Measurements from ENCODE around the gene LHX3.

LHX3 gene

DNA sequence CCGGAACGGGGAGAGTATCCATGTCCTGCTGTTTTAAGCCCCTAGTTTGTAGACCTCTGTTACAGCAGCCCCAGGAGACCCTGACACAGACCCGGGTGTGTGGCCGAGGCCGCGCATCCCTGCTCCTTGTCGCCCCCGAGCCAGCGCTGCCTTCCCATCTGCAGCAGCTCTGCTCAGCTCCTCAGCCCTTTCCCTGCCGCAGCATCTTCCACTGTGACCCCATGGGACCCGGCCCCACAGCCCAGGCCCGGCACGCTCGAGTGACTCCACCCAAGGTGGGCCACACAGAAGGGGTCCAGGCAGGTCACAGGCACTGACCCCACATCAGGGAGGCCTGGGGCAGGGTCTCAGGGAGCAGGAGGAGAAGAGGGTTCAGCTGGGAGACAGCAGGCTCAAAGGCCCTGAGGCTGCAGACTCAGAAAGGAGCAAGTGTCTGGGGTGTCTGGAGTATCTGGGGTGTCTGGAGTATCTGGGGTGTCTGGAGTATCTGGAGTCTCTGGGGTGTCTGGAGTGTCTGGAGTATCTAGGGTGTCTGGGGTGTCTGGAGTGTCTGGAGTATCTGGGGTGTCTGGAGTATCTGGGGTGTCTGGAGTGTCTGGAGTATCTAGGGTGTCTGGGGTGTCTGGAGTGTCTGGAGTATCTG lies 31.2 kb downstream of the LHX3 start:
- DNase-seq, result no peak

DNA sequence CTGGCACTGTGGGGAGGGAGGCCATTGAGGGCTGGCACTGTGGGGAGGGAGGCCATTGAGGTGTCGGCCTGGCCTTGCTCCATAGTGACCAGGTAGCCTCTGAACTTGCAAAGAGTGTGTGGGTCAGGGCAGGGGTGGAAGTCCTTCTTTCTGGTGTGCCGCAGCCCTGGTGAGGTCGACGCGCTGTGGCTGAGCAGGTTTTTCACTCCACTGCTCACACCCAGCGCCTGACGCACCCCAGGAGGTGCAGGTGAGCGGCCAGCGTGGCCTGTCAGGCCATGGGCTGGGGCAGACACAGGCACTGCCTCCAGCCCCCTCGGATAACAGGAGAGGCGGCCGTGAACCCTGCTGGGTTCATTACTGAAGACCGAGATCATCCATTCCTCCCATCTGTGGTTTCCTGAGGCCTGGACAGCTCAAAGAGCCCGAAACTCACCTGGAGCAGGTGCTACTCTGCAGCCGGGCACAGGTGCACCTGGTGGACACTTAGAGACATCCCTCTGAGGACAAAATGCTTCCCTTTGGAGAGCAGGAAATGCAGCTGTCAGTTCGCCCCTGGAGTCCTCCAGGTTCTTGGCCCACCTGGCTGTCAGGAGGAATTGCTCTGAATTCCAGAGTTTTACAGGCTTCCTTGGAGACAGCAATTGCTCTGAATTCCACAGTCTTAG lies 32.4 kb downstream of the LHX3 start:
- DNase-seq, result no peak

DNA sequence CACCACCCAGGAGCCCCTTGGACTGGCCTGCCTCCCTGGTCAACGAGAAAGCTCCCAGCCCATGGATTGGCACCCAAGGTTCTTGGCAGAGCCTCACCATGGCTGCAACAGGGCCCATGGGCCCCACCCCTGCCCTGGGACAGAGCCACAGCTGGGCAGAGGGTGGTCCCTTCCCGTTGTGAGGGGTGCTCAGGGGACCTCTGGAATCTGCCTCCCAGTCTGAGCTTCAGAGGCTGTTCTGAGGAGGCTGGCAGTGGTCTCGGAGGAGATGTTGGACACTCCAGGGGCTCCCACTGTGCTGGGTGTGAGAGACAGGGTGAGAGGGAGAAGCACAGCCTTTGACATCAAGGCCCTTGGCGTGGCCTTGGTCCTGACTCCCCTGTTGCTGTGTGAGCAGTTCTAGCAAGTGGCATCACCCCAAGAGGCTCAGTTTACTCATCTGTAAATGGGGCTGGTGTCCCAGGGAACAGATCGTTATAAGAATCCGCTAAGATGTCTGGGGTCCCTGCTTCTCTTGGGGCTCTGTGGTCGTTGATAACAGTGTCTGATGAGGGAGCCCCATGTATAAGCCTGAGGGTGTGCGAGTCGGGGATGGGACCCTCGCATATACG lies 33.0 kb downstream of the LHX3 start:
- no peak for DNase-seq

DNA sequence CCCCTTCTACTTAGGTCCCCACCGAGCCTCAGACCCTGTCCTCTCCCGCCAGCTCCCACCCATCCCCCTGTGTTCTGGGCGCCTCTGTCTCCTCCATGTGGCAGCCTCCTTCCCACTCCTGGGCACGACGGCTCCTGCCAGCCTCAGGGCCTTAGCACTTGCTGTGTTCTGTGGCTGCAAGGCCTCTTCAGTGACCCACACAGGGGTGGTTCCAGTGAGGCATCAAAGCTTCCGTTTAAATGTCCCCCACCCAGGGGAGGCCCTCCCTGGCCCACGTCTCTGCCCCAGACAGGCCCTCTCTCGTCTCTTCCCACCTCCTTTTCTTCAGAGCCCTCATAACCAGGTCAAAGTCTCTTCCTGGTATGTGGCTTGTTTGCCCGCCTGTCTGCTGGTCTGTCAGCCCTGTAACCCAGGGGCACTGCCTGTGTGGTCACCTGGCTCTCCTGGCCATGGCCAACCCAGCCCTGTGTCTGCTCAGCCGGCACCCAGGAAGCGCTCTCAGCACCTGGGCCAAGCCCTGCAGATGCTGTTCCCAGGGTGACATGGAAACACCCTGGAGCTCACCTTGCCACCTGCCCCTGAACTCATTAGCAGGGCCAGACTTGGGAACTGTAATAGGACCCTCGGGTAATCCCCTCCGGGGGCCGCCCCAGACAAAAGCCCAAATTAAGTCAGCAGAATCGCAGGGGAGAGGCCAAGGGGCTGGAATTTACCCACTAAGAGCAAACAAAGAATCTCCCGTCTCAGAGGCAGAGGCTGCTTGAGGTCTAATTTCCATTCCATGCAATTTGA lies 33.7 kb downstream of the LHX3 start:
- no peak for DNase-seq

DNA sequence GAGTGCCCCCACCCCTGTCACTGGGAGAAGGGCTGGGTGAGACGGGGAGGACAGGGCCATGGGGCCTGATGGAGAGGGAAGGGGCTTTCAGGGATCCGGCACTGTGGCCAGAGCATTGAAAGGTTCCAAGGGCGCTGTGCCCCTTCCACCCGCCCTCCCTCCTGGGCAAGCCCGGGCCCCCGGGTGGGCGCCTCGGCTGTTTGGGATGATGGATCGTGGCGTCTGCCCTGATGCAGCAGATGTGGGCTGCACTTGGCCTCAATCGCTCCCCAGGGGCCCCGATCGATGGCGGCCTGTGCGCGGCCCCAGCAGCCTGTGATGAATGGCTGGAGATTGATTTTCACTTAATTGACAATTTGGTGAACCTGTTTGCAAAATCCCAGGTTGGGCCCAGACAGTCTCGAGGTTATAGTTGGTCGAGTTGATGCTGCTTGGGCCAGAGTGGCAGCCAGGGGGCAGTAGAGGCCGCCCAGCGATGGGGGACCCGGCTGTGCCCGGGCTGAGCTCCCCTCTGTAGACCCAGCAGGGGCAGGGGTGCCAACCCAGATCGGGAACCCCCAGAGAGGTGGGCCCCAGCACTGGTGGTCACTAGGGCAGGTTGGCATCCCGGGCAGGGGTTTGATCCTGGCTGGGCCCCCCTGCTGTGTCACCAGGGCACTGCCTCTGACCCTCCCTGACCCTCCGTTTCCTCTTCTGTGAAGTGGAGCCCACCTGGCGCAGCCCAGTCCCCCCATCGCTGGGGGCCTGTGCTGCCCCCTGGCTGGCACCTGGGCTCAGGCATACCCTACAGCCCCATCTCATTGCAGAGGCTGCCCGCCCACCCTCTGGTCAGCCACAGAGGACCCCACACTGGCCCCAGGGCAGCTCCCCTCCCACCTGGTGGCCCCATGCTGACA lies 34.7 kb downstream of the LHX3 start:
- peak; percentile 22 for DNase-seq

DNA sequence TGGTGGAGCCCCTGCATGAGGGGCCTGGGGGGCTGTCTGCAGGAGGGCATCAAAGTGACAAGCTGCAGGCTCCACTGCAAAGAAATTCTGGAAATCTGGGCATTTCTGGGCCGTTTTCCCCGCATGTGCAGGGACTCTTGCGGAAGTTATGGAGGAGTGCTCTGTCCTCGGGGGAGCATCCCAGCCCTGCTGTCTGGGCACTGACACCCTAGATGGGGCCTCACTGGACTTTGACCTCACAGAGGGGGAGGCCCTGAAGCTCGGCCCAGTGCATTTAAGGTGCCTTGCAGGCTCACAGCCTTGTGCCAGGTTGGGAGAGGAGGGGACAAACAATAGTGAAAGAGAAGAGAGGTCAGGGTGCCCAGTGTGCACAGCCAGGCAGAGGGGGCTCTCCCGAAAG lies 35.4 kb downstream of the LHX3 start:
- DNase-seq, result no peak

DNA sequence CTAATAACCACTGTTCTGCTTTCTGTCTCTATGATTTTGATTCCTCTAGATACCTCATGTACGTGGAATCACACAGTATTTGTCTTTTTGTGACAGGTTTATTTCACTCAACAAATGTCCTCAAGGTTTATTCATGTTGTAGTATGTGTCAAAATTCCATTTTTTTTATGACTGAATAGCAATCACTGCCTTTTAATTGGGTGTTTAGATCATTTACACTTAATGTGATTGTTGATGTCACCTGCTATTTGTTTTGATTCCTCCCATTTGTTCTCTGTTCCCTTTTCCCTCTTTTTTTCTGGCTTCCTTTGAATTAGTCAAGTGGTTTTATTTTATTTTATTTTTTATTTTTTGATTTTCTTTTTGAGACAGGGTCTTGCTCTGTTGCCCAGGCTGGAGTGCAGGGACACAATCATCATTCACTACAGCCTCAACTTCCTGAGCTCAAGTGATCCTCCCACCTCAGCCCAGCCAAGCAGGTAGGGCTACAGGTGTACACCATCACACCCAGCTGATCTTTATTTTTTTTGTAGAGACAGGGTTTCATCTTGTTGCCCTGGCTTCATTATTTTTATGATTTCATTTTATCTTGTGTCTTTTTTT lies 41.6 kb downstream of the LHX3 start:
- DNase-seq, result no peak

DNA sequence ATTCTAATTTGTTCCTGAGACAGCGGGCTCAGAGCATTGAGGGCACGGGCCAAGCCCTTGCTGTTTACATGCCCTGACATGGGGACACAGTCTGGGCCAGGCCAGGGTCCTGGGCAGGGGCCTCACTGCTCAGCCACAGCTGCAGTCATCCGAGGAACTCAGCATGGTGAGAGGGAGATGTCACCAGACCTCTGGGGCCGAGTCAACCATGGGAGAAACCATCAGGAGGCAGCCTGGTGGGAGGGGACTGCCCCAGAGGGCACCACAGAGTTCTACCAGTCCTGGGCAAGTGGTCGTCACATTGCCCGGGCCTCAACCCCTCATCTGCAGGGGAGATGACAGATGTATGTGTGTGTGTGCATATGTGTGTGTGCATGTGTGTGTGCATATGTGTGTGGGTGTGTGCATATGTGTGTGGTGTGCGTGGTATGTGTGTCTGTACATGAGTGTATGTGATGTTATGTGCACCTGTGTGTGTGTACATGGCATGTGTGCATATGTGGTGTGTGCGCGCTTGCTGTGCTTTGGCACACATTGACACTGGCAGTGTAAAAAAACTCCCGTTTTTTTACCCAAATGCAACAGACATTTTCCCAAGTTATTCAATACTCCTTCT lies 43.8 kb downstream of the LHX3 start:
- DNase-seq, result no peak

DNA sequence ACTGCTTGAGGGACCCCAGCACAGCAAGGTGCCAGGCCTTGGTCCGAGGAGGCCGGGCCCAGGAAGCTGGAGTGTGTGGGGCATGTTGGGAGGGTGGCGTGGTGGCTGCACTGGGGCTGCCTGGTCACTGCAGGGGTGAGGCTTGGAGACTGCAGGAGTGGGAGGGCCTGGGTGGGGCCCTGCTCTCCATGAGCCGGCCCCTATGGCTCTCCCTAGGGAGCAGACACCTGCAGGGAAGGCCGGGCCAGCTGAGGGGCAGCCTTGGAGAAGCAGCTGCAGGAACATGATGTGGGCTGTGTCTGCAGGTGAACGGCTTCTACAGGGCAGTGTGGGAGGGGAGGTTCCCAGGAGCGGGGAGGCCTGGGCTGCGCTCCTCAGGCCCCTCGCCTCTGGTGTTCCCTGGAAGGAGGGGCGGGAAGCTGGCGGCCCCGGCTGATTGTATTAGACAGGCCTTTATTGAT lies 44.5 kb downstream of the LHX3 start:
- no peak for DNase-seq

DNA sequence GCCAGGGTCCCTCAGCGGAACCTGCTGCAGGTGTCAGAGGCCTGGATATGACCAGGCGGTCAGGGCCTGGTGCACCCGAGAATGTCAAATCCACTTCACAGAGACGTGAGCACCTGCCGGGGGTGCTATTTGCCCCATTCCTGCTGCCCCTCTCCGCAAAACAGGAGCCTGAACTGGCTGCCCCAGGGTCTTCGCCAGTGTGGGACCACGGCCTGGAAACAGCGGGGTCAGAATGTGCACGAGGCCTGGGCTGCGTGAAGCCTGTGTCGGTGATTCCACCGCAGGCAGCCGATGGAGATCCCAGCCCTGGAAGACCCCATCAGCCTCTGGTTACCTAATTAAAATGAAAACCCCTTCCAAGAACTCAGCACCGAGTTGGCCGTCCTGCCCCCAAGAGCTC lies 45.1 kb downstream of the LHX3 start:
- no peak for DNase-seq

DNA sequence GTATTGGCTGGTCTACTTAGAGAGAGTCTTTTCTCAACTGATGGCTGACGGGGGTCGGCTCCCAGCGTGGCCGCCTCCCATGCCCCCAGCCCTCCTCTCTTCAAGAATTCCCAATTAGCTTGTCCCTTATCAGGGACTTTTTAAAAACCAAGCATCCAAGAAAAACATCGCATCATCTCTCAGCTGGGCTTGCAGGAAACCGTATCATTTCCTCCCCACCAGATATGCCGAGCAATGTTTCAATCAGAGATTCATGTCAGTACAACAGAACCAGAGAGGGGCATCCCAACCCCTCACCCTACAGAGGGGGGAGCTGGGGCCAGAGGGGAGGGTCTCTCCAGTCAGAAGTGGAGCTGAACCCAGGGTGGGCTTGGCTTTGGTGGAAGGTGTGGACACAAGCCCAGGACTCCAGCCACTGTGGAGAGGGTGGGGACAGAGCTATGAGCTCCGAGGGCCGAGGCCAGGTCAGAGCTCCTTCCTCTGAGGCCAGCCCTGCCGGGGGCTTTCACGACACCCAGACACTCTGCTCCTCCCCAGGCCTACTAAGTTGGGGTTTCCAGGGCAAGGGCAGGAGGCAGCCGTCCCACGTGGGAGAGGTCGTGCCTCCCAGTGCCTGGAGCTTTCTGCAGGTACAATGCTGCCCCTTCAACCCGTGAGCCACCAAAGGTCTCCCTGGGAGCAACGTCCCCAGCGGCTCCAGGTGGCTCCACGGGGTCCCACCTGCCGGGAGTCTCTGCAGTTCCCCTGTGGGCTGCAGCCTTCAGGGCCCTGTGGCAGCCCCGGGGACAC lies 47.3 kb downstream of the LHX3 start:
- DNase-seq, result no peak

DNA sequence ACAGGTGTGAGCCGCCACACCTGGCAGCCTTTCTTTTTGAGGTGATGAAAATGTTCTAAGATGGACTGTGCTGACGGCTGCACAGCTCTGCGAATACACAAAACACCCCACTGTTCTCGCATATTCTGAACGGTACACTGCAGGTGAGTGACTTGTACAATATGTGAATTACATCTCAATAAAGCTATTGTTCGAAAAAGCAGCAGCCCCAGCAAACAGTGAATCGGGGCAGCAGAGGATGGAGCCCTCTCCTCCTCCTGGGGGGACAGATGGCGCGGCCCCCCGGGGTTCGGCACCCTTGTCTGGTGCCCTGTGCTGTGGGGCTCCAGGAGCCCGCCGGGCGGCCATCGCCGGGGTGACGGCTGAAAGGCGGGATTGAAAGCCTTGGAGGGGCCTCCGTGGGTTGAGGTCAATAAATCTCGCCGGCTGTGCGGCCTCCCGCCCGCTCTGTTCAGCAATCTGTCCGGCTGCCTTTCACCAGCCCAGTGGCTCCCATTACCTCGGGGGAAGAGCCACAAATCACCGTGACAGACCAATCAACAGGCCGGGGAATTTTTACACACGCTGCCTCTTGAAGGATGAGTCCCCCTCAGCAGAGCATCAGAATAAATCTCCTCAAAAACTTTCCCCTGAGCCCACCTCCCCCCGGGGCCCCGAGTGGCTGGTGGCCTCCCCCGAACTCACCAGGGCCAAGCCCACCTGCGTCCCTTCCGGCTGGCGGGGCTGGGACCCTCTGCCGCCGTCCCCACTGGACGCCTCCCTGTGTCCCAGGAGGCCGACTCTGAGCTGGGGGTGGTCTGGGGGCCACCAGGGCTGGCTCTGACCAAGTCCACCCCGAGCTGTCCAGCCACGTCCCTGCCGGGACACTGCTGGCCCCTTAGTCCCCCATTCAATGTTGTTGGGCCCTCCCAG lies 48.5 kb downstream of the LHX3 start:
- DNase-seq, result no peak

DNA sequence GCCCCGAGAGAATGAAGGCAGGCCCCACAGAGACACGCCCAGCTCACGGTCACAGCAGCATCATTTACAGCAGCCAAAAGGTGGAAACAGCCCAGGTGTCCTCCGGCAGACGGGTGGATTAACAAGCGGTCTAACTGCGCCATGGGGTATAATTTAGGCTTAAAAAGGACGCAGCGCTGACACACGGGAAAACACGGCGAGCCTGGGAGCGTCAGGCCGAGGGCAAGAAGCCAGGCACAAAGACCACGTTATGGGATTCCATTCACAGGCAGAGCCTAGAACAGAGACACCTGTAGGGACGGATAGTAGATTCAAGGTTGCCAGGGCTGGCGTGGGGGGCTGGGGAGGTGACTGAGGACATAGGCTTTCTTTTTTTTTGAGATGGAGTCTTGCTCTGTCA lies 49.4 kb downstream of the LHX3 start:
- DNase-seq, result no peak

DNA sequence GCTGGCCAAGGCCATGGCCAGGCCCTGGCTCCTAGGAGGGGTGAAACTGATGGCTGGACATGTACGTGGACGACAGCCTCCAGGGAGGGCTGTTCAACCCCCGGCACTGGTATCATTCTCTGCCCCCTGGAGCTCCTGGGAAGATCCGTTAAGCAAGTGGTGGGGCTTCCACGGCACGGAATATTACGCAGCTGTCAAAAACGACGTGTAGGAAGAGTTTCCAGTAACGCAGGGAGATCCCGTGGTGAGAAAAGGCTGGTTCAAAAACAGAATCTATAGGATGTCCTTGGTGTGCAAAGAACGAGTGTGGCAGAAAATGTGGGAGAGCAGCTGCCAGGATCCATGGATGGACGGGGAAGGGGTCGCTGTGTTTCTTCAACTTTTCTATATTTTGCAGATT lies 50.0 kb downstream of the LHX3 start:
- no peak for DNase-seq

DNA sequence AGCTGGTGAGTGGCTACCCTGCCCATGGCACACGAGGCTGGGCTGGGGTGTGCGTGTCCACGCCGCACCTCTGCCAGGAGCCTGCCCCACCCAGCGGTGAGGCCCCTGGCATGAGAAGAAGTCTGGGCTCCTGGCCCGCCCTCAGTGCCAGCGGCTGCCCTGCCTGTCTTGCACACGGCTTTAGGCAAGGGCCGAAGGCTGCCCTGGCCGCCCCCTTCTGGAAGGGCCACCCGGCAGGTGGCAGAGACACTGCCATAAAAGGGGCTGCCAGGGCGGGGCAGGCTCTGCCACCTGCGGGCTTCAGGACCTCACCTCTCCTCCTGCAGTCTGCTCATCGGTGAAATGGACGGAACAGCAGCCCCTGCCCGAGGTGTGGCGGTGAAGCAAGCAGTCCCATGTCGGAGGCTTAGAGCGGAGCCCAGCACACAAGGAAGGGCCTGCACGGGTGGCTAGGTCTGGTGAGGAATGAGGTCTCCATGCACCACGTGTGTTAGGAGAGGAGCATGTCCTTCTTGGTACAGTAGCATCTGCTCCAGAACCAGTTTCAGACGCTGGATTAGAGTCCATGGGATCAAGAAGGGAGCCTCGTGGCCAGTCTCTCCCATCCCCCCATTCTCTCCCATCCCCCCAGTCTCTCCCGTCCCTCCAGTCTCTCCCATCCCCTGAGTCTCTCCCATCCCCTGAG lies 51.4 kb downstream of the LHX3 start:
- DNase-seq, result no peak

DNA sequence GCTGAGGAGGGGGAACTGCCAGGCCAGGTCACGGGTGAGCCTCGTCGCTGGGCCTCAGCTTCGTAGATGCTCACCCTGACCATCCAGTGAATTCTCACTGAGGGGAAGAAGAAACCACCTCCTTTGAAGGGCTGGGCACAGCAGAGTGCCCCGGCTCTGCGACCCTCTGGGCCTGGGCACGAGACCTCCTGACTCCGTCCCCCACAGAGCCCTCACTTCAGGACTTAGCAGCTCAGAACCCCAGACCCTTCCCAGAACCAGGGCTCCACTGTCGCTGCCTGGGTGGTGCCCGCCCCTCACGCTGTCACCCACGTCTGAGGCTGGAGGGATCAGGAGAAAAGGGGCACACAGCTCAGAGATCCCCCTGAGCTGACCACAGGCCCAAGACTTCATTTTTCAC lies 52.0 kb downstream of the LHX3 start:
- no peak for DNase-seq

DNA sequence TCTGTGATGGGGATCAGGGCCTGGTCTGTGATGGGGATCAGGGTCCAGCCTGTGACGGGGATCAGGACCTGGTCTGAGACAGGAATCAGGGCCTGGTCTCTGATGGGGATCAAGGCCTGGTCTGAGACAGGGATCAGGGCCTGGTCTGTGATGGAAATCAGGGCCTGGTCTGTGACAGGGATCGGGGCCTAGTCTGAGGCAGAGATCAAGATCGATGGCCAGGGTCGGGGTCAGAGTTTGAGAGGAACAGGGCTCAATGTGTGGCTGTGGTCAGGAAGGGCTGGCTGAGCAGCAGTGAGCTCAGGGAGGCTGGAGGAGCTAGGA lies 52.4 kb downstream of the LHX3 start:
- DNase-seq, result no peak

DNA sequence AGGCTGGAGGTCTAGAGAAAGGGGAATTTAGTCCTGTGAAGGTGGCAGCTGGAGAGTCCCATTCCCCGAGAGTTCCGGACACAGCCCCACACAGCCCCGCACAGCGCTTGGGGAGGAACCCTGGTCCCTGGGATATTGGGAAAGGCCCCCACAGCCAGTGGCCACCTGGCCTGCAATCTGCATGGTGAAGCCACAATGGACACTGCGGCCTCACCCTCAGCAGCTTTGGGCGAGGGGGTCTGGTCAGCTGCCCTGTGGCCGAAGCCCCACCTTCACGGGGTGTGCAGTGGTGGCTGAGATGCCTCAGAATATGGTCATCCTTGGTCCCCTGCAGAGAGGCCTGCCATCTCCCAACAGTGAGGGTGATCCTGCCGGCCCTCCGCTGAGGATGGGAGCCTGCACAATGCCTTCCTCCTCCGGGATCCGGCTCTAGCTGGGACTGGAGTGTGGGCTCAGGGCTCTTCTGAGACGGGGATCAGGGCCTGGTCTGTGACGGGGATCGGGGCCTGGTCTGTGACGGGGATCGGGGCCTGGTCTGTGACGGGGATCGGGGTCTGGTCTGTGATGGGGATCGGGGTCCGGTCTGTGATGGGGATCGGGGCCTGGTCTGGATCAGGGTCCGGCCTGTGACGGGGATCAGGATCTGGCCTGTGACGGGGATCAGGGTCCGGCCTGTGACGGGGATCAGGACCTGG lies 52.9 kb downstream of the LHX3 start:
- no peak for DNase-seq
